ENCODE results near the gene ZBTB12. TPM values are rescaled to one million over a fixed set of nuclear protein-coding genes. Genes with fewer than 3 reads are reported as not detected.
A peak's percentile ranks its signal among the peaks of the same experiment; 100 is the strongest.
"Not testable (repeated sequence)": the region's sequence is repeated elsewhere in the genome, so short reads cannot be mapped to it uniquely, and the experiment has no call there.

The ZBTB12 gene
- total RNA-seq, 1 donor: 0.21 TPM

DNA sequence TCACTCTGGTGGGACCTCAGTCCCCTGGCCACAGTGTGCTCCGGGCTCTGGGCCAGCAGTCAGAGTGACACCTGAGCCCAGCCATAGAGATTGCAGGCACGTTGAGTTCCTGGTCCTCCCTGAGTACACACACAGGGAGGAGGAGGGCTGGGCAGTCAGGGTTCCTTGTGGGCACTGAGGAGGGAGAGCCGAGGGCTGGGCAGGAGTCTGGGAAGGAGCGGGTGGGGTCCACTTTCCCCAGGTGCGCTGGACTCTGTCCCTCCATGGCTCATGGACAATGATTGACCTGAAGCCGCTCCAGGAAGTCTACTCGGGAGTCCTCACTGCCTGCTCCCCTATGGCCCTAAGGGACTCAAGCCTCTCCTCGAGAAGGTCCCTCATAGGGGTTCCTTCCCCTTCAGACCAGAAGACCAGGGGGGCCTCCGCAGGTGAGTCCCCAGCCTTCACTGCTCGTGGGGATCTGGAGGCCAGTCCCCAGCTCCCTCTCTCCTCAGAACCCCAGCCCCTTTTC lies 24.2 kb downstream of the ZBTB12 start:
- H3K4me1 ChIP-seq (ENCODE audit: insufficient read depth, low read length): no peaks in the 10 kb centered on the region
- H3K9me3 ChIP-seq (ENCODE audit: low read depth, low read length): no peaks in the 10 kb centered on the region
- H3K4me3 ChIP-seq (ENCODE audit: low read length): no peak overlapping the region
- no peaks in the 10 kb centered on the region for H3K27me3 ChIP-seq (ENCODE audit: insufficient read depth, low read length)

DNA sequence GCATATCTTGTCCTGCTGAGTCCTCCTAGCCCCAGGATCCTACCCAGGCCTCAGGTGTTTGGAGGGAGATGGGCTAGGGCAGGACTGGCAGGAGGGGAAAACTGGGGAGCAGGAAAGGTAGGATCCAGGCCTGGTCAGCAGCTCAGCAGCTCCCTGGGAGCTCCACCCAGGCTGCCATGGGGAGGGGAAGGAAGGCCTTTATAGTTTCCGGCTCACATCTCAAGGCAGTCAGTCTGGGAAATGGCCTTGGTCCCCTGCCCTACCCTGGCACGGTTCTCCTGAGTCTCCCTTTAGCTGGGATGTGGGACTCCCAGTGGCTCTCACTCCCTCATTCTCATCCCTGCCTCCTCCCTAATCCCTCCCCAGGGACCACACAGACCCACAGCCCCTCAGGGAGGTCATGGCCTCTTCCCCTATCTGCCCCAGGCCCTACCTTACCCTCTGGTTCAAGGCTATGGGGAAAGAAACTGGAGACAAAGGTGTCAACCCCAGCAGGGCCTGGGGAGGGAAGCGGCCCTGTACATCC lies 24.7 kb downstream of the ZBTB12 start:
- H3K4me1 ChIP-seq (ENCODE audit: insufficient read depth, low read length): no peaks in the 10 kb centered on the region
- H3K27me3 ChIP-seq (ENCODE audit: insufficient read depth, low read length): no peaks in the 10 kb centered on the region
- H3K9me3 ChIP-seq (ENCODE audit: low read depth, low read length): no peaks in the 10 kb centered on the region
- no peak overlapping the region for H3K4me3 ChIP-seq (ENCODE audit: low read length)

DNA sequence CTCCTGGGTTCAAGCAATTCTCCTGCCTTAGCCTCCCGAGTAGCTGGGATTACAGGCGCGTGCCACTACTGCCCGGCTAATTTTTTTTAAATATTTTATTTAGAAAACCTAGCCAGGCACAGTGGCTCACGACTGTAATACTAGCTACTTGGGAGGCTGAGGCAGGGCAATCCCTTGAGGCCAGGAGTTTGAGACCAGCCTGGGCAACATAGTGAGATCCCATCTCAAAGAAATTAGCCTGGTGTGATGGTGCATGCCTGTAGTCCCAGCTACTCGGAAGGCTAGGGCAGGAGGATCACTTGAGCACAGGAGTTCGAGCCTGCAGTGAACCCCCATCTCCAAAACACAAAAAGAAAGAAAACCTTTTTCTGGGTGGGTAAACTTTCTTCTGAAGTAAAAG lies 25.5 kb downstream of the ZBTB12 start:
- Histone ChIP-seq H3K4me3 (ENCODE audit: low read length) (no peak overlapping the region), H3K27me3 (ENCODE audit: insufficient read depth, low read length) (no peaks in the 10 kb centered on the region), H3K9me3 (ENCODE audit: low read depth, low read length) (no peaks in the 10 kb centered on the region), H3K4me1 (ENCODE audit: insufficient read depth, low read length) (no peaks in the 10 kb centered on the region)

DNA sequence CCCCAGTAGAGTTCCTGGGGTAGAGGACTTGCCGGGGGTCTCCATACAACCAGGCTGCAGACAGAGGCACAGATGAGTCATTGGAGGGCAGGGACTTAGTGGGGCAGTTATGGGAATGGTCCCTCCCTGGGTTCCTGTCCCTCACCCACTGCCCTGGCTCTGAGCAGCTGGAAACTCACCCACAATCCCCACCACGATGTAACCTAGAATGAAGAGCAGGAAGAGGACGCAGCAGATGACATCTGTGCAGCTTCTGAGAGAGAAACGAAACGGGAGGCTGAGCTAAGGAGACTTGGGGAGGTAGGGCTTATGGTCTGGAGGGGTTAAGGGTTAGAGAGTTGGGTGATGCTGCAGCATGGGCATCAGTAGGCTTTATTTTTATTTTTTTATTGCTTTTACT lies 26.0 kb downstream of the ZBTB12 start:
- no peaks in the 10 kb centered on the region for H3K9me3 ChIP-seq (ENCODE audit: low read depth, low read length)
- H3K4me3 ChIP-seq (ENCODE audit: low read length): no peak overlapping the region

DNA sequence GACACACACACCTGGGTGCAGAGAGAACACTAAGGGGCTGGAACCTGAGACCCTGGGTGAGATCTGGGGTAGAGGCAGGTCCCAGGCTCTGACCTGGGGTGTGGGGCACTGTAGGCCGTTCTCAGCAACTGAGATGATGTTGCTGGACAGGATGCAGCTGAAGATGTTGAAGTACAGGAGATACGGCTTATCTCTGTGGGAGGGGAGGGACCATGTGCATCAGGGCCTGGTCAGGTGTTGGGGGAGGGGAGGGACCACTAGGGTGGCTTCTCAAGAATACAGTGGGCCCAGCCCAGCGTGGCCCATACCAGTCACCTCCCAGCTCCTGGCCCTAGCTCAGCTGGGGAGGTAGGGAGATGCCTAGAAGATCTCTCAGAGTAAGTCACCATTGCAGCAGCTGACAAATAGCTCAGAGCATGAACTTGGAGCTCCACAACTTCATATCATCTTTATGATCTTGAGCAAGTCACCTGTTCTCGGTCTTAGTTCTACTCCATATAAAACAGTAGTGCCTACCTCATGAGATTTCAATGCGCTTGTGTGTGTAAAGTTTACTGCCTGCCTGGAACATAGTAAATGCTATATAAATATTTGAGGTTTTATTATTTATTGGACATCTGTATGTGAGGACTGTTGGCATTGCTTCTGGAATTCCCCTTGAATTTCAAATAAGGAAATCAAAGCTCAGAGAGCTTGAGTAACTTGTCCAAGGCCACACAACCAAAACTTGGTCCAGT lies 26.9 kb downstream of the ZBTB12 start:
- Histone ChIP-seq H3K27me3 (ENCODE audit: insufficient read depth, low read length) (no peaks in the 10 kb centered on the region), H3K4me1 (ENCODE audit: insufficient read depth, low read length) (no peaks in the 10 kb centered on the region)

More for the DNA sequence above, 26.0 kb downstream of the ZBTB12 start:
- Histone ChIP-seq H3K4me1 (ENCODE audit: insufficient read depth, low read length) (no peaks in the 10 kb centered on the region), H3K27me3 (ENCODE audit: insufficient read depth, low read length) (no peaks in the 10 kb centered on the region)

DNA sequence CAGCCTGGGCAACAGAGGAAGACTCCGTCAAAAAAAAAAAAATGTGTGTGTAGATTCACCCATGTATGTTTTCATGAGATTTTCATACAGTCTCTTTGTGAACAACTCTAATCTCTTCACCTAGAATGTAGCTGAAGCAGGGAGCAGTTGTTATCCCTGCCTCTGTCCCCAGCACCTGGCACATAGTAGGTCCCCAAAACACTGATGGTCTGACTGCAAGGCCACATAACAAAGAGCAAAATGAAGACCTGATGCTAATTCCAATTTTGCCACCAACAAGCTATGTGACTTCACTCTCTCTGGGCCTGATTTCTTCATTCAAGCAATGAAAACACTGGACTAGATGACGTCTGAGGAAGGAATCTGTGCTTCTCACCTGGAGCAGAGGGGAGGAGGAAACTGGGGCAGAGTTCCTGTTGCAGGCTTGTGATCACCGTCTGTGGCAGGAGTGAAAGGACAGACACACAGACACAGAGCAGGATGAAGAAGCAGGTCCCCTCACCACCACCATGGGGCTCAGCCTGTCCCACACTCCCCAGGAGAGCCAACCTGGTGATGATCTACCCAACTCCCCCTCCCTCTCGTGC lies 27.7 kb downstream of the ZBTB12 start:
- no peaks in the 10 kb centered on the region for H3K9me3 ChIP-seq (ENCODE audit: low read depth, low read length)
- H3K27me3 ChIP-seq (ENCODE audit: insufficient read depth, low read length): no peaks in the 10 kb centered on the region
- no peaks in the 10 kb centered on the region for H3K4me1 ChIP-seq (ENCODE audit: insufficient read depth, low read length)
- H3K4me3 ChIP-seq (ENCODE audit: low read length): no peak overlapping the region

More for the DNA sequence above, 26.9 kb downstream of the ZBTB12 start:
- H3K4me3 ChIP-seq (ENCODE audit: low read length): no peak overlapping the region
- H3K9me3 ChIP-seq (ENCODE audit: low read depth, low read length): no peaks in the 10 kb centered on the region

DNA sequence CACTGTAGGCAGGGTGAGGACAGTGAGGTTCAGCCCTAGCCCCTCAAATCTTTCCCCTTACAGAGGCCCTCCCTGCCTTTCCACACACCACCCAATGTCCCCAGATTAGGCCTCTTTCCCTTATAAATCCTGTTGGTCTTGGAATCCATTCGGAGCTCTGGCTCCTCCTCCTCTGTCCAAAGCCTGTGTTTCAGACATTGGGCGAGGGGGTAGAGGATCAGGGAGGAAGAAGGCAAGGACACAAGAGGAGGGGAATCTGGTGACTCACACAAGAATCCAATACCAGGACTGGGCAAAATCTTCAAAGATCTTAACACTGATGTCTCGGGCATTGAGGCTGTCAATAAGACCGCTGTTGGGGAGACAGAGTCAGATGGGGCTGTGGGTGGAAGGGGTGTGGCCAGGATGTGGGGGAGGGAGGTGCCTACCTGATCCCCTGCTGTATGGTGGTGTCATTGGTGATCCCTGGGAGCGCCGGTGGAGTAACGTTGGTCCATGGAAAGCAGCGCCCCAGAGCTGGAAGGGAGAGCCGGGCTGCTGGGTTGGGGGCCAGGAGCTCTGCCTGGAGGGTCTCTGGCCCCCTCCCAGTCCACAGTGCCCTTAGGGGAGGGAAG lies 30.7 kb downstream of the ZBTB12 start:
- no peaks in the 10 kb centered on the region for H3K4me1 ChIP-seq (ENCODE audit: insufficient read depth, low read length)
- H3K27me3 ChIP-seq (ENCODE audit: insufficient read depth, low read length): no peaks in the 10 kb centered on the region
- no peak overlapping the region for H3K4me3 ChIP-seq (ENCODE audit: low read length)
- H3K9me3 ChIP-seq (ENCODE audit: low read depth, low read length): no peaks in the 10 kb centered on the region

DNA sequence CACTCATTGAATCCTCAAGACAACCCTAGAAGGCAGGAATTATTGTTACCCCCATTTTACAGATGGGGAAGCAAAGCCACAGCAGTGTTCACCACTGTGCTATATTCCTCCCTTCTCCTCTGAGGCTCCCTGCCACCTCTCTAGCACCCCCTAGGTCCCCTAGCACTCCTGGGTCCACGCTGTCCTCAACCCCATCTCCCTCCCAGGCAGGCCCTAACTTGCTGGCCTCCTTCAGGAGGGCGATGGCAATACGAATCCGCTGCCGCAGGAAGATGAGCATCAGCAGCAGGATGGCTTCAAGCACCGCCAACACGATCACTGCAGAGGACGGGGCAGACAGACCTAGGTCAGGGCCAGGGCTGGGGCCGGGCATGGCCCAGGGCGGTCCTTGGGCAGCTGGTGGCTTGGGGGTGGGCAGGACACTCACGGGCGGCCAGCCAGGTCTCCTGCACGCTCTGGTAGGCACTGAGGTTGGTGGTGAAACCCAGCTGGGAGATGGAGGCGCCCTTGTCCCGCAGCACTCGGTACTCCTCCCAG lies 31.4 kb downstream of the ZBTB12 start:
- no peaks in the 10 kb centered on the region for H3K9me3 ChIP-seq (ENCODE audit: low read depth, low read length)
- no peak overlapping the region for H3K4me3 ChIP-seq (ENCODE audit: low read length)
- no peaks in the 10 kb centered on the region for H3K27me3 ChIP-seq (ENCODE audit: insufficient read depth, low read length)
- H3K4me1 ChIP-seq (ENCODE audit: insufficient read depth, low read length): no peaks in the 10 kb centered on the region

DNA sequence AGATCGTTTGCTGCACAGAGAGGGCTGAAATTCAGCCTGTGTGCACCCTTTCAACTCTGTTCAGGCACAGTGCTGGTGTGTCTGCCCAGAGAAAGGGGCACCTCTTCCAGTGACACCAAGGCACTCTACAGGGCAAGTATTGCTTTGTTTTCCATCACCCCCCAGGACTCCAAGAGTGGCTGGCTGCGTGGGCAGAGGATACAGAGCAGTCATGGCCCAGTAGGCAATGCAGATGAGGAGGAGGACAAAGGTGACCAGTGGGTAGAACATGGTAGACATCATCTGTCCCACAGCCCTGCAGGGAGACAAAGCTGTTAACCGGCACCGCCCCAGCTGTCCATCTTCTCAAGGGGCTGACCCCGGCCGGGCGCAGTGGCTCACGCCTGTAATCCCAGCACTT lies 32.5 kb downstream of the ZBTB12 start:
- H3K27me3 ChIP-seq (ENCODE audit: insufficient read depth, low read length): no peaks in the 10 kb centered on the region
- H3K9me3 ChIP-seq (ENCODE audit: low read depth, low read length): no peaks in the 10 kb centered on the region
- peaks cover 1% of the 10 kb centered on the region for H3K4me1 ChIP-seq (ENCODE audit: insufficient read depth, low read length)
- H3K4me3 ChIP-seq (ENCODE audit: low read length): no peak overlapping the region

DNA sequence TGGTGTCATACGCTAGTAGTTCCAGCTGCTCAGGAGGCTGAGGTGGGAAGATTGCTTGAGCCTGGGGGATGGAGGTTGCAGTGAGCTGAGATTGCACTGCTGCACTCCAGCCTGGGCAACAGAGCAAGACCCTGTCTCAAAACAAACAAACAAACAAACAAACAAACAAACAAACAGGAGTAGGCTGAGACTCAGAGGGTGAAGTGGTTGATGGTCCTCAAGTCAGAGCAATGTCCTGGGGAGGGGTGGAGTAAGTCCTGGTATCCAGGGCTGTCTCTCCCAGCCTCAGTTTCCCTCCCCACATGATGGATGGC lies 33.3 kb downstream of the ZBTB12 start:
- not testable (repeated sequence) for H3K27me3 ChIP-seq (ENCODE audit: insufficient read depth, low read length); H3K4me3 ChIP-seq (ENCODE audit: low read length); H3K4me1 ChIP-seq (ENCODE audit: insufficient read depth, low read length); H3K9me3 ChIP-seq (ENCODE audit: low read depth, low read length)

DNA sequence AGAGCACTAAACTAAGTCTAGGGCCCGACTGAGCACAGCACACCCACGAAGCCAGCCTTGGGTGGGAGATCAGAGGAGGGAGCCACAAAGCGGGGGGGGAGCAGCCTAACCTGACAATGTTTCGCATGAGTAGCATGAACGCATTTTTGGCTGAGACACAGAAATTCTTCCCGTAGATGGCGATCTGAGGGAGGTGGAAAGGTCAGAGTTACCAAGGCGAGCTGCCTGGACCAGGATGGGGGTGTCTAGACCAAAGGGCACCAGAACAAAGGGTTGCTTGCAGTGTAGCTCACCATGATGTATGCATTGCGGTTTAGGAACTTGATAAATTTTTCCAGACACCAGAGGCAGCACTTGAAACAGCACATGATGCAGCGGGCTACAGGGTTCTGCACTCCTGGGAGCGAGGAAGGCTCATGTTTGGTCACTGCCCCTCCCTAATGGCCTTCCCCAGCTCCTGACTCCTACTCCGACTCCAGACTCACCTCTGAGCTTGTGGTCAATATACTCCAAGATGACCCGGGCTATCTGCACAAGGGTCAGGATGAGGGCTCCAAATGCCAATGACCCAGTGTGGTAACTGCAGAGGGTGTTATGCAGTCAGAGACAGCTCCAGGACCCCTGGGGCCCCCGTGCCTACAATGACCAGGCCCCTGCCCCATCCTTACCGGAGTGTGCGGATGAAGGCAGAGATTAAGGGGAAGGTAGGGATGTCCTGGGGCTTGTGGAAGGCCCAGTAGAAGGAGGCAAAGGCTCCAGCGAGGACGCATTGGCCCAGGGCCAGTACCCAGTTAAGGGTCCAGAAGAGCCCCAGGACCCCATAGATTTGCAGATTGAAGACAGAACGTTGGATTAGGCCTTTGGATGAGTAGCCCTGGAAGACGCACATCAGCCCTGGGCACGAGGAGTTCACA lies 36.4 kb downstream of the ZBTB12 start:
- Histone ChIP-seq H3K27me3 (ENCODE audit: insufficient read depth, low read length) (no peaks in the 10 kb centered on the region), H3K9me3 (ENCODE audit: low read depth, low read length) (no peaks in the 10 kb centered on the region), H3K4me1 (ENCODE audit: insufficient read depth, low read length) (peaks cover 29% of the 10 kb centered on the region), H3K4me3 (ENCODE audit: low read length) (no peak overlapping the region)

DNA sequence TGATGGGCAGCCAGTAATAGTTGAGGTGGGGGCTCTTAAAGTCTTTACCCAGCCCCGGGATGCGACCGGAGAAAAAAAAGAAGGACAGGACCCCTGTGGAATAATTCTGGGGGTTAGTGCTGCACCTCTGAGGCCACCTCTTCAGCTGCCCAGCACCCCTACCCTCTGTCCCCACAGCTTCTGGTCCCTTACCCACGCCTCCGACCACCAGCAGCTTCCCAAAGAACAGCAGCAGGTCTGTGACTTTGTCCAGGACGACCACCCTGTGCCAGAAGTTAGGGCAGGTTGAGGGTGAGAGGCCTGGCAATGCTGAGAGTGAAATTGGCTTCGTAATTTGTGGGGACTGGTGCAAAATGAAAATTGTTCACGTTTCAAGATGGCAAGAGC lies 37.1 kb downstream of the ZBTB12 start:
- Histone ChIP-seq H3K27me3 (ENCODE audit: insufficient read depth, low read length) (no peaks in the 10 kb centered on the region), H3K4me3 (ENCODE audit: low read length) (no peak overlapping the region), H3K9me3 (ENCODE audit: low read depth, low read length) (no peaks in the 10 kb centered on the region), H3K4me1 (ENCODE audit: insufficient read depth, low read length) (peaks cover 29% of the 10 kb centered on the region)

DNA sequence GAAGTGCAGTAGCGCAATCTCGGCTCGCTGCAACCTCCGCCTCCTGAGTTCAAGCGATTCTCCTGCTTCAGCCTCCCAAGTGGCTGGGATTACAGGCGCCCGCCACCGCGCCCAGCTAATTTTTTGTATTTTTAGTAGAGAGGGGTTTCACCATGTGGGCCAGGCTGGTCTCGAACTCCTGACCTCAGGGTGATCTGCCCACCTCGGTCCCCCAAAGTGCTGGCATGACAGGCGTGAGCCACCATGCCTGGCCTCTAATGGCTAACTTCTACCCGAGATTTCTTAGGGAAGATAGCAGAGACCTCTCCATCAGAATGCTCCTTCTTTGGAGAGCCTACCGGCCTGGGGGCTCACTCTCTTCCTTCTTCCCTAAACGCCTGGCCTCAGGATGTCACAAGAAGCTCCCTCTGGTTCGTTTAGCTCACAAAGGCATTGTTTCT lies 37.7 kb downstream of the ZBTB12 start:
- peak overlapping the region; percentile 54 for H3K4me3 ChIP-seq (ENCODE audit: low read length)

DNA sequence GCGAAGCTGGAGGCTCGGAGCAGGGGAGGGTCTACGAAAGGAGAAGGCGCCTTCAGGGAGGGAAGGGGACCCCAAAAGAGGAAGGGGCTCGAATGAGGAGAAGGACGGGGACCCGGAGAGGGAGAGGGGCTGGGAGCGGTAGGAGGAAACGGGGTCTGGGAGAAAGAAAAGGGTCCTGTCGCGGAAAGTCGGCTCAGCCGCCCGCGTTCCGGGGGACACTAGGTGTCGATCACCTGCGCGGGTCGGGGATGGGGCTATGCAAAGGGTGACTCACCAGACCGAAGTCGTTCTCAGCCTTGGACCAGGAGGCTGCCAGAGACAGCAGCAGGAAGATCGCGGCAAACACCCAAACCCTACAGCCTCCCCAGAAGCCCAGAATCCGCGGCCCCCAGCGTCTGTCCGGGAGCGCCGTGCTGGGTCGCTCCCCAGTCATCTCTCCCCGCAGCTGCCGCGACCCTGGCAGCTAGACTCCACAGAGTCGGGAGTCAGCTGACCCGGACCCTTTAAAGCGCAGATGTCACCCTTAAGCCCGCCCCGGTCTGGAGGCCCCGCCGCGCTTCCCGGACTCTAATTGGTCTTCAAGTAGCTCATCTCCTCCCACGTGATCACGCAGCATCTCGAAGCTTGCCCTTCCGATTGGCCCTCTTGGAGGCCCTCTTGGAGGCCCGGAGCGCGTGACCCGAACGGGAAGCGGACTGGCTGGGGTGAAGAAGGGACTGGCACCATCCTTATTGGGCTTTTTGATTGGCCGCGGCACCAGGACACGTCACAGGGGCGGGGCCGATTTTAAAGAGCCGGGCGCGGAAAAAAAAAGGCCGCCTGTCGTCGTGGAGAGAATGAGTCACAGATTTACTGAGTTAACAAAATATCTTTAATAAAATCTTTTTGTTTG lies 39.3 kb downstream of the ZBTB12 start, which contains the start of gene NEU1:
TSS of gene NEU1 (minus strand) at position 478 of the 892 bp plus-strand sequence. CDS start at position 433, 45 bp downstream.
- H3K9me3 ChIP-seq (ENCODE audit: low read depth, low read length): no peaks in the 10 kb centered on the region
- no peaks in the 10 kb centered on the region for H3K27me3 ChIP-seq (ENCODE audit: insufficient read depth, low read length)
- peak within 1 kb of the TSS; percentile 79 for H3K4me3 ChIP-seq (ENCODE audit: low read length)
- H3K4me1 ChIP-seq (ENCODE audit: insufficient read depth, low read length): peaks cover 29% of the 10 kb centered on the region

More for the DNA sequence above, 37.7 kb downstream of the ZBTB12 start:
- H3K9me3 ChIP-seq (ENCODE audit: low read depth, low read length); H3K27me3 ChIP-seq (ENCODE audit: insufficient read depth, low read length): not testable (repeated sequence)
- H3K4me1 ChIP-seq (ENCODE audit: insufficient read depth, low read length): peaks cover 29% of the 10 kb centered on the region
